Peyer's patch (tissue), 4 donors: Measurements from ENCODE around the gene NRIP1. TPM values are rescaled to one million over a fixed set of nuclear protein-coding genes. Genes with fewer than 3 reads are reported as not detected.

Experiments
- DNase-seq, 3 donors: peaks; one replicate each; pipeline ENCODE4 v3.0.0-alpha.2; 2017 to 2019
- H3K27ac ChIP-seq, 4 donors: fragments of 200-600 bp; sonication (generic); one replicate each; pipeline ENCODE4 v1.5.1; 2016 to 2019
- H3K27me3 ChIP-seq, 2 donors: fragments of 200-600 bp; sonication (generic); one replicate each; pipeline ENCODE4 v1.5.1; 2019
- H3K36me3 ChIP-seq, 3 donors: fragments of 200-600 bp; sonication (generic); one replicate each; pipeline ENCODE4 v1.5.1; 2016 to 2019
- H3K4me1 ChIP-seq, 4 donors: fragments of 200-600 bp; sonication (generic); one replicate each; pipeline ENCODE4 v1.5.1; 2016 to 2019
- H3K4me3 ChIP-seq, 4 donors: fragments of 200-600 bp; sonication (generic); 1 replicate in 3 of 4; 2 replicates in 1 of 4; pipeline ENCODE4 v1.5.1; 2016 to 2019; ENCODE audit warnings: mild to moderate bottlenecking in 1 of 4
- H3K9me3 ChIP-seq, 4 donors: fragments of 200-600 bp; sonication (generic); one replicate each; pipeline ENCODE4 v1.5.1; 2016 to 2019; ENCODE audit warnings: mild to moderate bottlenecking in 1 of 4
- CTCF ChIP-seq, 6 experiments: fragments of 450-650 bp in 4 of 6; fragments of 200-600 bp in 2 of 6; sonication (generic) in 1 of 6; IDR thresholded peaks; one replicate each; pipeline ENCODE4 v1.5.1; 2017 to 2019; ENCODE audit warnings: antibody characterized with exemption in 6 of 6, mild to moderate bottlenecking in 3 of 6, moderate library complexity in 1 of 6
- POLR2A ChIP-seq, 2 donors: fragments of 450-650 bp; IDR thresholded peaks; one replicate each; pipeline ENCODE4 v1.5.1; 2017; ENCODE audit warnings: antibody characterized with exemption in 2 of 2, mild to moderate bottlenecking in 2 of 2, moderate library complexity in 2 of 2
- total RNA-seq, 4 donors: library from RNA; depleted of rRNA; stranded (reverse); fragments of >200 nt; gene quantifications; one replicate each; pipeline ENCODE4 v1.1.0, GENCODE V29; 2016

NRIP1 gene
- total RNA-seq, 4 donors from 2014 or later, result 37.4 to 72.9 (median 53.6) TPM

DNA sequence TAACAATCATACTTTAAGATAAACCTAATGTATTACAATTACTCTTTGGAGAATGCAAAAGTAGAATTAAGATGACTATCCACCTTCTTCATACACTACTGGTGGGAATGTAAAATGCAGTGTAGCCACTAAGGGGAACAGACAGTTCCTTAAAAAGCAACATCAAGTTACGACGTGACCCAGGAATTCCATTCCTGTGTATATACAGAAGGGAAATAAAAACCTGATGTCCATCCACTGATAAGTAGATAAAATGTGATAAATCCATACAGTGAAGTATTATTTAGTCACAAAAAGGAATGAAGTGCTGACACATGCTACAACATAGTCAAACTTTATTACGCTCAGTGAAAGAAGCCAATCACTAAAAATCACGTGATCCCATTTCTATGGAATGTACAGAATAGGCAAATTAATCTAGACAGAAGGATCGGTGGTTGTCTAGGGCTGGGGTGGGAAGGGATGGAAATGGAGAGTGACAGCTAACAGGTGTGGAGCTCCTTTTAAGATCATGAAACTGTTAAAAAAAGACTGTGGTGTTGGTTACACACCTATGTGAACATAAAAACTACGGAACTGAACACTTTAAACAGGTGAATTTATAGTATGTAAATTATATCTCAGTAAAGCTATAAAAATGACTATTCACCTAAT is 42.1 kb downstream of the NRIP1 start:
- Histone ChIP-seq H3K4me1 (peaks cover 0 to 3% (median 0%) of the 10 kb centered on the region in 4 donors), H3K36me3 (no peaks in the 10 kb centered on the region), H3K9me3 (no peaks in the 10 kb centered on the region), H3K27ac (no peak overlapping the region), H3K27me3 (no peaks in the 10 kb centered on the region), H3K4me3 (no peak overlapping the region)
- TF ChIP-seq POLR2A (IDR thresholded peaks at IDR 0.05), result no peak
- peak in 2 of 6 experiments; percentile 2 to 9 for TF ChIP-seq CTCF (IDR thresholded peaks at IDR 0.05)
- no peak for DNase-seq

DNA sequence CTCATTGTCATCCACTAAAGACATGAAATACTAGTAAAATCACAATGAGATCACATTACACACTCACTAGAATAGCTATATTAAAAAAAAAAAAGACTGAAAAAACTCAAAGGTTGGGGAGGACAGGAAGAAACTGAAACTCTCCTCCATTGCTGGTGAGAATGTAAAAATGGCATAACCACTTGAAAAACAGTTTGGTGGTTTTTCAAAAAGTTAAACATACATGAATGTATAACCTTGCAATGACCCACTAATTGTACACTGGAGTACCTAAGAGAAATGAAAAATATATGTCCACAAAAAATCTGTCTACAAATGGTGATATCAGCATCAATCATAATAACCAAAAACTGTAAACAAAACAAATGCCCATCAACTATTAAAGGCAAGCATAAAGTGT is 44.0 kb downstream of the NRIP1 start:
- H3K36me3 ChIP-seq, result no peaks in the 10 kb centered on the region

GRCh38 chr21:15018382-15018781 is 46.4 kb downstream of the NRIP1 start:
- Histone ChIP-seq H3K4me3 (no peak overlapping the region), H3K27me3 (no peaks in the 10 kb centered on the region), H3K9me3 (no peaks in the 10 kb centered on the region), H3K27ac (no peak overlapping the region), H3K36me3 (peaks cover 0 to 3% (median 0%) of the 10 kb centered on the region in 3 donors), H3K4me1 (peaks cover 0 to 3% (median 0%) of the 10 kb centered on the region in 4 donors)
- TF ChIP-seq CTCF (IDR thresholded peaks at IDR 0.05) (no peak), POLR2A (IDR thresholded peaks at IDR 0.05) (no peak)
- DNase-seq, result no peak

More for the DNA sequence above, 44.0 kb downstream of the NRIP1 start:
- no peak overlapping the region for H3K27ac ChIP-seq
- no peaks in the 10 kb centered on the region for H3K27me3 ChIP-seq
- TF ChIP-seq POLR2A (IDR thresholded peaks at IDR 0.05), result no peak
- TF ChIP-seq CTCF (IDR thresholded peaks at IDR 0.05), result no peak
- no peaks in the 10 kb centered on the region for H3K9me3 ChIP-seq
- no peak overlapping the region for H3K4me3 ChIP-seq
- DNase-seq, result no peak
- H3K4me1 ChIP-seq, result peaks cover 0 to 3% (median 0%) of the 10 kb centered on the region in 4 donors

DNA sequence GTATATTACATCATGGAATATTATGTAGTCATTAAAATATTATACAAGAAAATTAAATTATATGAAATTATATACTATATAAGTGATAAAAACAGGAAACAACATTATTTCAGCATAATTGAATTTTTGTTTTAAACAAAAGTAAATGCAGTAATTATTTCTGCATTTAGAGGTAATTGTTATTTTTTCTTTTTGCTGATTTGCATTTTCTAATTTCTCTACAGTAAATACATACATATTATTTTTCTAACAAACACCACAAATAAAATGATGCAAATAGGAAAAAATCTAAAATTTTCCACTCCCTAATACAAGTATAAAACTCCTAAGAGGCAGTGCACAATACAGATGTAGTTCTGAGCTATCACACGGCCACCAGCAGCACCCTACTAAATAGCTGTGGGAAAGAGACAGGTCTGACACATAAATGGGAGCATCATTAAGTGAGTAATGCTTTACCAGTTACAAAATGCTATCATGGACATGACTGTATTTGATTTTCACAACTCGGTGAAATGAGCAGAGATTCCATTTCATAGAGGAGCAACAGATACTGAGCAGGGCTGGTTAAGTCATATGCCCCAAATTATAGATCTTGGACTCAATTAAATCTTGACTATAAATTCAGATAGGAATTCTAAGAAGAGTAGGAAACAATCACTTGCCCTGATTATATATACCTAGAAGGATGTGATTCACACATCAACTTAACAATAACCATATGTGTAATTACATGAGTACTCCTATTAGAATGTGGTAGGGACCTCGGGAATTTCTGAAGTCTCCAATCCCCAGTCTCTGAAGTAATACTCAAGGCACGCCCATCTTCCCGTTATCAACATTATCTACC is 49.0 kb downstream of the NRIP1 start:
- Histone ChIP-seq H3K36me3 (peaks cover 0 to 3% (median 0%) of the 10 kb centered on the region in 3 donors), H3K9me3 (no peaks in the 10 kb centered on the region), H3K4me3 (no peak overlapping the region), H3K4me1 (peaks cover 0 to 3% (median 0%) of the 10 kb centered on the region in 4 donors), H3K27ac (no peak overlapping the region), H3K27me3 (no peaks in the 10 kb centered on the region)
- TF ChIP-seq CTCF (IDR thresholded peaks at IDR 0.05) (no peak), POLR2A (IDR thresholded peaks at IDR 0.05) (no peak)
- no peak for DNase-seq

DNA sequence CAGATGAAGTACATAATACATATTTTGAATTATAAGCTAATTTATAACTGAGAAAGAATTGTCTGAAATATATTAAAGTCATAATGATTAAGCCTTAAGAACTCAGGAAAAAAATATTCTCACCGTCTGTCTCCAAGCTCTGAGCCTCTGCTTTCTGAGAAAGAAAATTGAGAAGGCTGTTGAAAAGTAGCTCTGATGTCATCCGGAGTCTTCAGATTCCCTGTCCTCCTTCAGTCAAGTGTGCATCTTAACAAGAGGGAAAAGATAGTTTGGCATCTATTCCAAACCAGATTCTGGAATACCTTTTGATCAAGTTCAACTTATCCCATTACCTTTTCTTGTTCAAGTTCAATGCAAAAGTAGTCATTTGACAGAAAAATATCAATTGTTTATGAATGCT is 50.6 kb downstream of the NRIP1 start:
- Histone ChIP-seq H3K27me3 (no peaks in the 10 kb centered on the region), H3K4me1 (peaks cover 0 to 3% (median 0%) of the 10 kb centered on the region in 4 donors), H3K9me3 (no peaks in the 10 kb centered on the region), H3K4me3 (no peak overlapping the region), H3K36me3 (peaks cover 0 to 3% (median 0%) of the 10 kb centered on the region in 3 donors), H3K27ac (no peak overlapping the region)
- no peak for TF ChIP-seq CTCF (IDR thresholded peaks at IDR 0.05)
- TF ChIP-seq POLR2A (IDR thresholded peaks at IDR 0.05), result no peak
- no peak for DNase-seq
